A673 (cell line): Measurements from ENCODE around the gene EIF1AD.

Source experiments
- EZH2 ChIP-seq: fragments of 200-600 bp; sonication (generic); IDR thresholded peaks from 2 replicates; pipeline ENCODE4 v1.6.1; 2017; ENCODE audit warnings: borderline replicate concordance, low read depth, mild to moderate bottlenecking, mixed read lengths, antibody characterized with exemption, low read length; ENCODE audit not compliant: poor library complexity, severe bottlenecking
- TF ChIP-seq, protein P1 (sequence below): fragments of 300-800, 200-600 bp; sonication (generic); conservative IDR thresholded peaks from 2 replicates; pipeline ENCODE4 v1.5.1; 2017; ENCODE audit warnings: low read depth, mild to moderate bottlenecking, antibody characterized with exemption, low read length, moderate library complexity, mixed read lengths

DNA sequence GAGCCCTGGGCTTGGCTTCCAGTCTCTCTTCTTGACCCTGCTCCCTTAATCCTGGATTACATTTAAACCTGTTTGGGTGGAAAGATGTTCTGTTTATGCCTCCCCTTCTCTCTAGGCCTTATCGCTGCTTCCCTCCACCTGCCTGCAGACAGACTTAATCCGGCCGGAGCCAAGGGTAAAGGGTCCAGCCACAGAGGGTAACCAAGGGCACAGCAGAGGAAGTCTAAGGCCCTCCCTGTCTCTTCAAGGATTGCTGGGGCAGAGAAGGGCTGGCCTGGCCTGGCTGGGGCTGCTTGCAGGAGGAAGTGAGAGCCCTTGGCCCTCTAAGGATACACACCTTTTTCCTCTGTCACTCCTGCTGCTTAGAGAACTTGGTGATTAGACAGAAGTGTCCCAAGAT lies 44.9 kb upstream of the EIF1AD start:
- TF ChIP-seq, protein P1, sequence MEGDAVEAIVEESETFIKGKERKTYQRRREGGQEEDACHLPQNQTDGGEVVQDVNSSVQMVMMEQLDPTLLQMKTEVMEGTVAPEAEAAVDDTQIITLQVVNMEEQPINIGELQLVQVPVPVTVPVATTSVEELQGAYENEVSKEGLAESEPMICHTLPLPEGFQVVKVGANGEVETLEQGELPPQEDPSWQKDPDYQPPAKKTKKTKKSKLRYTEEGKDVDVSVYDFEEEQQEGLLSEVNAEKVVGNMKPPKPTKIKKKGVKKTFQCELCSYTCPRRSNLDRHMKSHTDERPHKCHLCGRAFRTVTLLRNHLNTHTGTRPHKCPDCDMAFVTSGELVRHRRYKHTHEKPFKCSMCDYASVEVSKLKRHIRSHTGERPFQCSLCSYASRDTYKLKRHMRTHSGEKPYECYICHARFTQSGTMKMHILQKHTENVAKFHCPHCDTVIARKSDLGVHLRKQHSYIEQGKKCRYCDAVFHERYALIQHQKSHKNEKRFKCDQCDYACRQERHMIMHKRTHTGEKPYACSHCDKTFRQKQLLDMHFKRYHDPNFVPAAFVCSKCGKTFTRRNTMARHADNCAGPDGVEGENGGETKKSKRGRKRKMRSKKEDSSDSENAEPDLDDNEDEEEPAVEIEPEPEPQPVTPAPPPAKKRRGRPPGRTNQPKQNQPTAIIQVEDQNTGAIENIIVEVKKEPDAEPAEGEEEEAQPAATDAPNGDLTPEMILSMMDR: no peak
- no peak for TF ChIP-seq EZH2
